HG03025 (cell line): Measurements from ENCODE around the gene DHFR.
A peak's percentile ranks its signal among the peaks of the same experiment; 100 is the strongest.
"Not testable (repeated sequence)": the region's sequence is repeated elsewhere in the genome, so short reads cannot be mapped to it uniquely, and the experiment has no call there.

Experiments used
- ATAC-seq: cut with Tn5 transposase; IDR thresholded peaks from one replicate; pipeline ENCODE4 v1.9.1; 2021; ENCODE audit warnings: mild to moderate bottlenecking, moderate library complexity; ENCODE audit not compliant: unreplicated experiment, low FRiP score

Gene DHFR

DNA sequence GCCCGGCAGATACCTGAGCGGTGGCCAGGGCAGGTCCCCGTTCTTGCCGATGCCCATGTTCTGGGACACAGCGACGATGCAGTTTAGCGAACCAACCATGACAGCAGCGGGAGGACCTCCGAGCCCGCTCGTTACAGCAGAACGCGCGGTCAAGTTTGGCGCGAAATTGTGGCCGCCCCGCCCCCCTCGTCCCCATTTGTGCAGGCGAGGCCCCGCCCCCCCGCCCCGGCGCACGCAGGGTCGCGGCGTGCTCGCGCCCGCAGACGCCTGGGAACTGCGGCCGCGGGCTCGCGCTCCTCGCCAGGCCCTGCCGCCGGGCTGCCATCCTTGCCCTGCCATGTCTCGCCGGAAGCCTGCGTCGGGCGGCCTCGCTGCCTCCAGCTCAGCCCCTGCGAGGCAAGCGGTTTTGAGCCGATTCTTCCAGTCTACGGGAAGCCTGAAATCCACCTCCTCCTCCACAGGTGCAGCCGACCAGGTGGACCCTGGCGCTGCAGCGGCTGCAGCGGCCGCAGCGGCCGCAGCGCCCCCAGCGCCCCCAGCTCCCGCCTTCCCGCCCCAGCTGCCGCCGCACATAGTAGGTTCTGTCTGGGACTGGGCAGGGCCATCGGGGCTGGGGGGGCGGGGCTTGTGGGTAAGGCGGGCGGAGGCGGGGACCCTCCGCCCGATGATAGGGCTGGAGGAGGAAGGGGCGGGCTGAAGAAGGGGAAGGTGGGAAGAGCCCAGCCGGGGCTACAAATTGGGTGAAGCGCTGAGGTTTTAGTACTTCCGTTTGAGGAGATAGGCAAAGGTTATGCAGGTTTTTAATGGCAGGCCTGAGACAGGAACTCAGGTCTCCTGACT, at the start of gene DHFR, which contains the start of gene MSH3:
Gene DHFR, minus strand, starts transcription at position 593 of the 840 bp plus-strand sequence. Its CDS starts 494 bp downstream, at position 99.
Gene MSH3, plus strand, starts transcription at position 262 of the 840 bp plus-strand sequence. Its CDS starts 76 bp downstream, at position 338.
- ATAC-seq: peak; percentile 38

DNA sequence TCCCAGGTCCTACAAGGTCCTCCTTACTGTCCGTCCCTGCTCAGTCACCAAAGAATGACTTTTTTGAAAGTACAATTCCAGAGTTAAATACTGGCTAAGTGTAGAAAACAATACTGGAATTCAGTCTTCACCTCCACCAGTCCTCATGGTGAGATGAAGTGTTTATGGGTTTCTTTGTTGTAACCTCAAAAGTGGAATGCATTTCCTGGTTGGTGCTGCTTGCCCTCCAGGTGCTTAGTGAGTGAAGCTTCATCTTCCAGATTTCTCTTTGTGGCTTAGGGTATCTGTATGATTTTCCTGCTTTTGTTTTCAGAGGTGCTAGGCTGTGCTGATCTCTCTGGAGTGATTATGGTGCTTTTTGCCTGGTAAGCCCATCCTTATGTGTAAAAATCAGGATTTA, 49.4 kb upstream of the DHFR start:
- ATAC-seq: no peak

DNA sequence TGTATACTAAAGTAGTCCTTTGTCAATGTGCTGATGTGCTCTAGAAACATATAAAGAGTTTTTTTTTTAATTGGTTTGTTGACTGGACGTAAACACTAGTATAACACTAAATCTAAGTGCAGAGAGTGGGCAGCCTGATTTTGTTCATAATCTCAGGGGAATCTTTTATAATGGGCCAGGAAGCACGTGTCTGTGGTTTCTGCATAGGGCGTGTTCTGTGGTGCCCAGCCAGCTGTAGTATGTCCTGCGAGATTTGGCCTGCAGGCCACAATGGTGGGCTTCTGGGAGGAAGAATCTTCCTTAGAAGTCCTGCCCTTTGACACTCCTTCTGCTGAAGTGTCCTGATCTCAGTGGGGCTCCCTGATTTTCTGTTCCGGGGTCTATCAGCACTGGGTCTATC, 49.0 kb upstream of the DHFR start:
- ATAC-seq: no peak

DNA sequence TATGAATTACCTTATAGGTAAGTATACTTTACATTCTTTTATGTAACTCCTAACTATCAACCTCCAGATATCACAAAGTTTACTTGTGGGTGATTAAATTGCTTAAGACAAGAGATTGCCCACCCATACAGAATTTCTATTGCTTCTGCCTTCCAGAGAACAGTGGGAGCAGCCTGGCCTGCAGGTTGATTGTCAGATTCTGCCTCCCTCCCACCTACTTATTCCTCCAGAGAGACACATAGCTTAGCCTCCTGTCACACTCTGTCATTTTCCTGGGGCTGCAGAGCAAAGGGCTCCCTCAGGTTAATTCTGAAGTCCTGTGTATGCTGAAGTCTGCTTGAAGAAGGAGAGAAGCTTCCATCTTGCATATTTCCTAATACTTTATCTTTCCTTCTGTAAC, 48.5 kb upstream of the DHFR start:
- ATAC-seq: no peak

DNA sequence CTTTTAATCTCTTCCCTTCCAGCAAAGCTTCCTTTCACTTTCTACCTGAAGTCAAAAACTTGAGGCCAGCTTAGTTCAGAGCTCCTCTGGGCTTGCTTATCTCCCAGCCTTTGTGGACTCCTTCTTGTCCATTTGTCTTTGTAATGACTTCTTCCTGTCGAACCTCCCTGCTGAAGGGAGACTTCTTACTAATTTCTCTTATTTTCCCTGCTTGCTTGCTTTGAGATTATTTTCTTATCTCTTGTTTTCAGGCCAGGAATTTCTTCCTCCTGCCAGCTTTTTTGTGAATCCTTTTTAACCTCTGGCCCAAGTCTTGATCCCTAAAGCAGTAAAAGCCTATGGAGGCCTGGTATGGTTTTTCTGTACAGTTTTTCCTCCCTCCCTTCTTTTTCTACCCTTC, 46.8 kb upstream of the DHFR start:
- ATAC-seq: no peak

DNA sequence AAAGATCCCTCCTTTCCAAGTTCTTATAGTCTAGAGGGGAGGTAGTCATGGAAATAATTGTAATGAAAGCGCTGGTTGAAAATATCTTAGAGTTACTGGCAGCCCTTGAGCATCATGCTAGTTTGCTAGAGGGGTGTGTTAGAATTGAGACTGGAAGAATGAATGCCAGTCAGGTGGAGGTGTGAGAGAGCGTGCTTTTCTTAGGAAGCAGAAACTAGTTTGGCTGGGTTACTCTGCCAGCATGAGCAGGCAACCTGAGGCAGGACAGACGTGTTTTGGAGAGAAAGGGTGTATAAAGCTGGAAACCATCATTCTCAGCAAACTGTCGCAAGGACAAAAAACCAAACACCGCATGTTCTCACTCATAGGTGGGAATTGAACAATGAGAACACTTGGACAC, 43.6 kb upstream of the DHFR start:
- no peak for ATAC-seq

DNA sequence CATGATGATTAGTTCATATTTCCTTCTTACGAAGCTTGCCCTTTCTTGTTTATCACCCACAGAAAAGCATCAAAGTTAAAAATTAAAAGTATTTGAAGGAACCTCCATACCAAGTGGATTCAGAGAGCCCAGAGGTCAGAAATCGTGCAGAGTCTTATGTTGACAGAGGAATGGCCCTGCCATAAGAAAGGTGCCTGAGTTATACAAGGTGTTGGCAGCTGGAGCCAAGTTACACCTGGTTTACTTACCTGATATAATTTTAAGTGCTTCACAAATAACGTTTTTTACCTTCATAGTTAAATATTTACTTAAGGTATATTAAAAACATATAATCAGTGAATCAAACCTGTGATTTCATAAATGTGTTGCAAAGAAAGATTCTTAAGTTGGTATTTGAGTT, 42.3 kb upstream of the DHFR start:
- no peak for ATAC-seq

DNA sequence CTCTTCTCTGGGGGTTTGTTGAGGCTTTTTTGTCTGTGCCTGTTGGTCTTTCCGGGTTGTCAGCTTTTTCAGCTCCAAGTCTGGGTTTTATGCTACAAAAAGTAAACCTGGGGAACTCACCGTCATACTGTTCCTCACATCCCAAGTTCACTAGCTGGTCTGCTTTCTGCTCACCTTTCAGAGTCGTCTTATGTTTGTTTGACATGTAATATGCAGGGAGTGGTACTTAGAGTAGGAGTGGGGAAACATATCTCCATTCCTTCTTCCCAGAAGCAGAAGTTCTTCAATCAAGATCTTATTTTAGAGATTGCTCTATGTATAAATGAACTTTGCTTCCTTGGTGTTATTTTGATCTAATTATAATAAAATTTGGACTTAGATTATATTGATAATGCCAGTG, 41.7 kb upstream of the DHFR start:
- no peak for ATAC-seq

DNA sequence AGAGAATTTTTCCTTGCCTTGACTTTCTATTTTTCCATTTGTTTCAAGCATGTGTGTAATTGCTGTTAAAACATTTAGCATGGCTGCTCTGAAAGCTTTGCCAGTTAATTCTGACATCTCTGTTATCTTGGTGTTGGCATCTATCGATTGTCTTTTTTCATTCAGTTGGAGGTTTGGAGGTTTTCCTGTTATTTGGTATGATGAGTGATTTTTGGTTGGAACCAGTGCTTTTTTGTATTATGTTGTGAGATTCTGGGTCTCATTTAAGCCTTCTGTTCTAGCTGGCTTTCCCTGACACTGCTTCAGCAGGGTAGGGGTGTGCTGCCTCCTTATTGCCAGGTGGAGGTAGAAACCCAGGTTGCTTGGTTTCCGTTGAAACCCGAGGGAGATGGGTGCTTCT, 40.9 kb upstream of the DHFR start:
- no peak for ATAC-seq

DNA sequence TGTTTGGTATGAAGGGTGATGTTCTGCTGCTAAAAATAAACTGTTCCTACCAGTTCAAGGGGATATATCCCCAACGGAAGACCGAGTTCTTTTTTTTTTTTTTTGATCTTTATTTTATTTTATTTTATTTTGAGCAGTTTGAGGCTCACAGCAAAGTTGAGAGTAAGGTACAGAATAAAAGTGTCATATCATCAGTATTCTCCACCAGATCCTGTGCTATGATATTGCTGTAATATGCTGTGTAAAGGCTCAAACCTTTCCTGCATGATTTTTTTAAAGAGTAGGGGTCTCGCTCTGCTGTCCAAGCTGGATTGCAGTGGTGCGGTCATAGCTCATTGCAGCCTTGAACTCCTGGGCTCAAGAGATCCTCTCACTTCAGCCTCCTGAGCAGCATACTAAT, 34.8 kb upstream of the DHFR start:
- no peak for ATAC-seq

DNA sequence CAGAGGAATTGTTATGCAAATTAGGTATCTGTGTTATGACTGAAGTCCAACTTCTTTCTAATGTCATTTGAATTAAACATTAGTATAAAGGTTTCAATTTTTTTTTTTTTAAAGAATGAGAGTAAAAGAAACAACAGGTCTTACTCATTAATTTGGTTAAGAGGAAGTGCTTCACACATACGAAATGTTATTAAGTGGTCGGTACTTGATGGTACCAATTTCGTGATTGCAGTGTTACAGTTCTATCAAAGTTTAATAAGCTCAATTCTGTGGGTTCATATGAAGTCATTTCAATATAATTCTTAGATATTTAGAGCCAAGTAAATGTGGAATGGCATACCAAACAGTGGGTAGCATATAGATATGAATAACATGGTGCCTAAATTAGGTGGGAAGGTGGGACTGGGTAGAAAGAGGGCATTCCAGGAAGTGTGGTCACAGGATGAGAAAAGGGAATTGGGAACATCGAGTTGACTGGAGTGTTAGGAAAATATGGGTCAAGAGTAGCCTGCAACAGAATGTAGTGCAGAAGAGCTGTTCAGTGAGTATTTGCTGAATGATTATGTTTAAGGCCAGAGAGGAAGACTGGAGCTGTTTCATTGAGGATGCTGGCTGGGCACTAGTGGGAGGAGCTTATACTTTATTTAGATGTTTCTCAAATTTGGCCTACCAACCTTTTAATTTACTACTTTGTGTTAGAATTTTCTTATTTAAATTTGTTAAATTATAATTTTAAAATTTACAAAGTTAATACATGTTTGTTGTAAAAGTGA, 34.1 kb upstream of the DHFR start:
- no peak for ATAC-seq

DNA sequence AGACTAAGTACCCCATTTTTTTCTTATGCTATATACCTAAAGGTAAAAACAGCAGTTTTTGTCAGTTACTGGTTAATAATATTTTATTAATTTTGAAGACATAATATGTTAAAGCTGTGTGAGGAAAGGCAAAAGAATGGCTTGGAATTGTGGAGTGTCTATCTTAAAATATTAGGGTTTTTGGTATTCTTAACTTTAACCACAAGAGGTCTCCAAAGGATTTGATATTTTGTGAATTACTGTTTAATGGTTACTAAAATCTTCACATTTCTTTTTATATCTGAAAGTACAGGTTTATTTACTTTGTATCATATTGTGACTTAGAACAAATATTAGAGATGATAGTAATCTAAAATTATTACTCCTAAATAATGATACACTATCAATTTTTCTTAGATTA, 32.0 kb upstream of the DHFR start:
- ATAC-seq: no peak

DNA sequence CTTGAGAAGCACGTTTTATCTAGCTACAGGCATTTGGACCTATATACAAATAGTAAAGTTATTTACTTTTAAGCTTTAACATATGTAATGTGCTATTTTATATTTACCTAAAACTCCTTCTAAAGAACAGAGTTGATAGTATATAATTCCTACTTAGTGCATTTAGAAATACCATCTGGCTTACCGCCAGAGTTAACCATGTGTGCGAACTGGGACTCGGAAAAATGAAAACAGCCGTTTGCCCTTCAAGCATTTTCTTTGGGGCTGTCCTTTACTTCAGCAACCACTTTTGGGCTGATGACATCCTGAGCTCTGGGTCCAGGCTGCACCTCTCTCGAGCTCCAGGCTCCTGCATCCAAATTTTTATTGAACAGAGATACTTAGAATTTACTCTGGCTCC, 21.9 kb upstream of the DHFR start:
- ATAC-seq: no peak

DNA sequence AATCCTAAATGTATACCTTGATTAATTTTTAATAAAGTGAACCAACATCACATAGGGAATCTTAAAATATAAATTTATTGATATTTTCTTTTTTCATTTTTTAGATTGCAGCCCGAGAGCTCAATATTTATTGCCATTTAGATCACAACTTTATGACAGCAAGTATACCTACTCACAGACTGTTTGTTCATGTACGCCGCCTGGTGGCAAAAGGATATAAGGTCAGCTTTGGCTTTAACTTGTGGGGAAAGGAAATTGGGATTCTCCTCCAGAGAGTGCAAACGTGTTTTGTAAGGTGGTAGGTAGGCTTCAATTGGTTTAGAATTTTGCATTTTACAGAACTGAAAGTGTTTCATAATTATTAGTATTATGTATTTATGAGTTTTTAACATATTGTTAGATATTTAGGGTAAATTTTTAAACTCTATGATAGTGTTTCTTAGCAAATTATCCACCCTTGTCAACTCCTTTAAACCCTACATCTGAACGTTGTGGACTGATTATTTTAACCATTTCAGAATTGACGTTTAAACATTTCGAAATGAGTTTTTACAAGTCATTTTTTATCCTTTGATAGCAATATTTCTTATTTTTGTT, 17.5 kb upstream of the DHFR start:
- ATAC-seq: no peak

DNA sequence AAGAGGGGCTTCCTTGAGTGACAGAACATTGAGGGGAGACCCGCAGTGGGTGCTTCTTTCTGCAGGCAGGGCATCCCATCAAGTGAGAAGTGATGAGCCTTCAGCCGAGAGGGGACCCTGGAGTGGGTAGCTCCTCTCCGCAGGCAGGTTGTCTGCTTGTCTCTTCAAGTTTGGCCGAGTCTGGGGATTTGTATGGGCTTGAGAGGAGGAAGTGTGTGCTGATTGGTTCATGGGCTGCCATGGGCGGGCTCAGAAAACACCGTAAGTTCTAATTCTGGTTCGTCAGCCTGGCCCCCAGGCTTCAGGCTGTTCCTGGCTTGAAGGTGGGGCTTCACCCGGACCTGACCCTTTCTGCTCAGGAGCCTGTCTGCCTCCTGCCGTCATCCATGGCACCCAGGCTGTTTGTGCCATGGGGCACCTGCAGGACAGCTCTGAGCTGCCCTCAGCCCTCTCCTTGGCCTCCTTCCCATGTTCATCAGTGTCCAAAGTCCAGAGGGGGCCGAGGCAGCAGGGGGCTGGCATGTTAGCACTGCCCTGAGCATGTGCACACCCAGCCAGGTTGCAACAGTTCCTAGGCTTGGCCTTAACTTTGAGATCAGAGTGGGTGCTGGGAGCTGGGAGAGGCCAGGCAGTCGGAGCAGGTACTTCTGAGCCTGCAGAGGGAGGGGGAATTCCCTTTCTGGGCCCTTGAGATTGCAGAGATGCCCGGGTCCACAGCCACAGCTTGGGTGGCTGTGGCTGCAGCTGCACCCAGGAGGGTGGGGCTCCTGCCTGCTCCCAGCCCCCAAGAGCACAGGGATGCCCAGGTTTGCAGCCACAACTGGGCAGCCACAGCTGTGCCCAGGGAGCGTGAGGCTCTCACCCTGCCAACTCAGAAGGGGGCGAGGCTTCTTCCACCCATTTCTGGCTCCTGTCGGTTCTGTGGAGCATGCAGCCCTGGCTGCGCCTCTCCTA, 13.5 kb upstream of the DHFR start:
- ATAC-seq: peak; percentile 48

DNA sequence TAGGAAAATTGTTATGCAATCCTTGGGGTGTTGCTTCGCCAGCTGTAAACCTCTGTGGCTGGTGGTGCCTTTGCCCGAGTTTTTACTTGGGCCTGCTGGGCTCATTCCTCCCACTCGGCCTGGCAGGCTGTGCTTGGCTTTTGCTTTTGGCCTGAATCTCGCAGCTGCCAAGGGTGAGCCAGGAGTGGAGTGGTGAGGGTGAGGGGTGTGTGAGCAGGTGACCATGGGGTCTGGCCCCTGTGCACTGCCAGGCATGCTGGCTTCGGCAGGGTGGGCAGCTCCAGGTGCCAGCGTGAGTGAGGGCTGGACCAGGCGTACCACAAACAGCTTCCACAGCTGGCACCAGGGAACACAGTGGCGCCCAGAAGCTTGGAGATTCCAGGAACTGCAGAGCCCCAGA, 12.6 kb upstream of the DHFR start:
- ATAC-seq: no peak

DNA sequence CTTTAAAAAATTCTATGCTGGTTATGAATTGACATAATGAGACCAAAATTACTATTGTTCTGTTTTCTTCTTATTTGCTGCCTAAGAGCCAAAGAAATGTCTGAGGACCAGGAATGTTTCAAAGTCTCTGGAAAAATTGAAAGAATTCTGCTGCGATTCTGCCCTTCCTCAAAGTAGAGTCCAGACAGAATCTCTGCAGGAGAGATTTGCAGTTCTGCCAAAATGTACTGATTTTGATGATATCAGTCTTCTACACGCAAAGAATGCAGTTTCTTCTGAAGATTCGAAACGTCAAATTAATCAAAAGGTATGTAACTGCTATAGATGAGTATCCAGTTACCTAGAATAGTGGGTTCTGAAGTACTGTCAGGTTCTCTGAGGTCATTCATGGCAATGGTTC, 10.3 kb upstream of the DHFR start:
- ATAC-seq: no peak

DNA sequence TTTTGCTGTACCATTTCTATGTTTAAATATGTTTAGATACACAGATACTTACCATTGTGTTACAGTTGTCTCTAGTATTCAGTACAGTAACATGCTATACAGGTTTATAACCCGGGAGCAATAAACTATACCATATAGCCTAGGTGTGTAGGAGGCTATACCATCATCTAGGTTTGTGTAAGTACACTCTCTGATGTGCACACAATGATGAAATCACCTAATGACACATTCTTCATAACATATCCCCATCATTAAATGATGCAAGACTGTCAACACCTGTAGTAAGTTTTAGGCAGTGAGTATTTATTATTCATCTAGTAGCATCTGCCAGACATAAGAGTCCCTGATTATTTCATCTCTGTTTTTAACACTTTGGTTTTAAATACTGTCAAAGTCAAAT, 7.3 kb upstream of the DHFR start:
- ATAC-seq: no peak

DNA sequence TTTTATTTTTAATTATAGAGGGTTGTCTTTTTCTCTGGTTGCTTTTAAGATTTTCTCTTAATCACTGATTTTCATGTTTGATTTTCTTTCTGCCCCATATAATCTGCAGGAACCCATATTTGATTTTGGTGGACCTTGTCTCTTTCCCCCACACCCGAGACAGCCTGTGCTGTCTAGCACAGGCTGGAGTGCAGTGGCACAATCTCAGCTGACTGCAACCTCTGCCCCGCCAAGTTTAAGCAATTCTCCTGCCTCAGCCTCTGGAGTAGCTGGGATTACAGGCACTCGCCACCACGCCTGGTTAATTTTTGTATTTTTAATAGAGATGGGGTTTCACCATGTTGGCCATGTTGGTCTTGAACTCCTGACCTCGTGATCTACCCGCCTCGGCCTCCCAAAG, 5.9 kb upstream of the DHFR start:
- ATAC-seq: not testable (repeated sequence)

DNA sequence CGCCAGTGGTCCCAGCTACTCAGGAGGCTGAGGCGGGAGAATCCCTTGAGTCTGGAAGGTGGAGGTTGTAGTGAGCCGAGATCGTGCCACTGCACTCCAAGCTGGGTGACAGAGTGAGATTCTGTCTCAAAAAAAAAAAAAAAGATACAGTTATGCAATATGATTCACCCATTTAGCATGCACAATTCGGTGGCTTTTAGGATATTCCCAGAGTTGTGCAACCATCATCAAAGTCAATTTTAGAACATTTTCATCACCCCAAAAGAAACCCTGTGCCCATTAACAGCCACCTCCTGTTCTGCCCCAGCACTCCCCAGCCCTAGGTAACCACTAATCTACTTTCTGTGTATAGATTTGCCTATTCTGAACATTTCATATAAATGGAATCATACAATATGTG, 4.3 kb upstream of the DHFR start:
- ATAC-seq: no peak
